DMS 273 treated with DMSO at 0.1 percent for 48 hours (cell line): Measurements from ENCODE around the gene KIF20B.
"Not testable (repeated sequence)": the region's sequence is repeated elsewhere in the genome, so short reads cannot be mapped to it uniquely, and the experiment has no call there.

Experiments
- DNase-seq: peaks from one replicate; lab custom pipeline; 2025; lab: John Stamatoyannopoulos, UW

KIF20B gene

DNA sequence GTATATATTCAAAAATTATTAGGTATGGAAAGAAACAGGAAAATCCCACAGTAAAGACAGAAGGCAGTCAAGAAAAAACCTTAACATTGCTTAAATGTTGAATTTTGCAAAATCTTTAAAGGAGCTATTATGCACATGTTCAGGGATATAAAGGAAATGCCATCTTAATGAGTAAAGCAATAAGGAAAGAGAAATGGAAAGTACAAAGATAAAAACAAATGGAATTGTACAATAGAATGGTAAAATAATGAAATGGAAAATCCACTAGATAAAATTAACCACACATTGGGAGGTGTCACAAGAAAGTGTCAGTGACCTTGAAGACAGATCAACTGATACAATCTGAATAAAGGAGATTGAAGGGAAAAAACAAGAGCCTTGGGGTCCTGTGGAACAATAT lies 82.0 kb downstream of the KIF20B start:
- DNase-seq, result no peak

DNA sequence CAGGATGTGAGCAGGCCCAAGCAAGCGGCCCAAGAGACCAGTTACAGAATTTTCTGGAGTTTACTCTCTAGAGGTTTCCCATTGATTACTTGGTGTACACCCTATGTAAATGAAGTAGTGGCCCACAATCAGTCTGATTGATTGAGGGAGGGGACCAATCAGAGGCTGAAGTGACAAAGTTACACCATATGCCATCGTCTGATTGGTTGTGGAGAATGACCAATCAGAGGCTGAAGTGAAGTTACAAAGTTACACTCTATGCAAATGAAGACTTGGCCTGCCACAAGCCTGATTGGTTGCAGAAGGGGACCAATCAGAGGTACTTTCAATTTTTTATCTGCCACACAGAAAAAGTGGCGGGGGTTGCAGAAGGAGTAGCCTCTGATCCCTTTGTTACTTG lies 83.7 kb downstream of the KIF20B start:
- no peak for DNase-seq

DNA sequence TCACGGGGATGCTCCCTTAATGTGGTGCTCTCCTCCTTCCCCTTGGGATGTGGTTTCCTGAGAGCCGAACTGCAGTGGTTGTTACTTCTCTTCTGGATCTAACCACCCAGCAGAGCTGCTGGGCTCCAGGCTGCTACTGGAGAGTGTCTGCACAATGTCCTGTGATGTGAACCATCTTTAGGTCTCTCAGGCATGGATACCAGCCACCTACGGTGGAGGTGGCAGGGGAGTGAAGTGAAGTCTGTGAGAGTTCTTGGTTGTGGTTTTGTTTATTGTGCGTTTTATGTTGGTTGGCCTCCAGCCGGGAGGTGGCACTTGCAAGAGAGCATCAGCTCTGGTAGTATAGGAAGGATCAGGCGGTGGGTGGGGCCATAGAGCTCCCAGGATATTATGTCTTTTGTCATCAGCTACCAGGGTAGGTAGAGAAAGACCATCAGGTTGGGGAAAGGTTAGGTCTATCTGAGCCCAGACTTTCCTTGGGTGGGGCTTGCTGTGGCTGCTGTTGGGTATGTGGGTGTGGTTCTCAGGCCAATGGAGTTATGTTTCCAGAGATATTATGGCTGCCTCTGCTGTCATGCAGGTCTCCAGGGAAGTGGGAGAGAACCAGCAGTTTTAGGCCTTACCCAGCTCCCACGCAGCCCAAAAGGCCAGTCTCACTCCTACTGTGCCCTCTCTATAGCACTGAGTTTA lies 87.9 kb downstream of the KIF20B start:
- no peak for DNase-seq

DNA sequence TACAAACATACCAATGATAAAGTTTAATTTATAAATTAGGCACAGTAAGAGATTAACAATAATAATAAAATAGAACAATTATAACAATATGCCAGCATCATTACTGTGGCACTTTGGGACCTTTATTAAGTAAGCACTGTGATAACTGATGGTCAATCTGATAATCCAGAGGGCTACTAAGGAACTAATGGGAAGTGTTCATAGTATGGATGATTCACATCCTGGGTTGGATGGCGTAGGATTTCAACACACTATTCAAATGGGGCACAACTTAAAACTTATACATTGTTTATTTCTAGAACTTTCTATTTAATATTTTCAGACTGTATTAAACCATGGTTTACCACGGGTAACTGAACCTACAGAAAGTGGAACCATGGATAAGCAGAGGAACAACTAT lies 90.8 kb downstream of the KIF20B start:
- no peak for DNase-seq

DNA sequence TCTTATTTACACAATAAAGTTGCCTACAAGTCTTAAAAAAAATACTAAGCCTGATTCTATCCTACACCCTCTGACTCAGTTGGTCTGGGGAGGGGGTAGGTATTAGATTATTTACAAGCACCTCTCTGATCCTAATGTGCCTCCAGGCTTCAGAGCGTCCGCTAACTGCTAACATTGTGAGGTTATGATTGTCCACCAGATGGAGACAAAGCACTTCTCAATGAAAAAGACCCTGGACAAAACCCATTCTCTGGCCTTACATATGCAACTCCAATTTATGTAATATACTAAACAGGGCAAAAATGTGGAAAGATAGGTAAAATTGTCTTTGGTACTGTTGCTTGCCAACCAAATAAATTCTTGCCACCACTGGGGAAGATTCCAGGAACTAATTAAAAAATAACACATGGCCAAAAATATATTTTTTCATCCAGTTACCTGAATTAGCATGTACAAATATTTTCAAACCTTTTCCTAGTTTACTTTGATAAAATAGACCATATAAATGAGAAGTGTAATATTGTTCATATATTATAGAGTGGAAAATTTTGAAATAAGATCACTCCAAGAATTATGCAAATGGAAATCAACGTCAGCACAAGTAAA lies 92.4 kb downstream of the KIF20B start:
- DNase-seq, result peak; percentile 5

- no peak for DNase-seq
These were observed 94.5 kb downstream of the KIF20B start for GRCh38 chr10:89795840-89796239.

DNA sequence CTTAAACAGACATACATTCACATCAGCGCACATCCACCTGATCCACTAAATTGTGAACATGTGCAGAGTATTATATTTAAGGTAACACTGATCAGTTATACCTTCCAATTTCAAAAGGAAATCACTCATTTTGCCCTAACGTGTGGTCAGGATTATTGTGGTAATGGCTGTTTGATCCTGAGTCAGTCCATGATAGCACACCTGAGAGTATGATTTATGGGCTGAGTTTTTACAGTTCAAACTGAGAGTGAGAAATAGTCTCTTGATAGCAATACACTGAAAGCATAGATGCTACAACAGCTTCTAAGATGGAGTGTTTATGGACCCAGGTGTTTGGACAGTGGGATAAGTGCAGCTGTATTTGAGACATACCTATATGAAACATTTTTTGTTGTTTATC lies 96.7 kb downstream of the KIF20B start:
- DNase-seq, result no peak

GRCh38 chr10:89799573-89799972 lies 98.2 kb downstream of the KIF20B start:
- DNase-seq, result no peak

GRCh38 chr10:89805599-89806013 lies 104.2 kb downstream of the KIF20B start:
- DNase-seq, result no peak

- no peak for DNase-seq
These were observed 107.5 kb downstream of the KIF20B start for GRCh38 chr10:89808842-89809241.

GRCh38 chr10:89809766-89810165 lies 108.4 kb downstream of the KIF20B start:
- no peak for DNase-seq

DNA sequence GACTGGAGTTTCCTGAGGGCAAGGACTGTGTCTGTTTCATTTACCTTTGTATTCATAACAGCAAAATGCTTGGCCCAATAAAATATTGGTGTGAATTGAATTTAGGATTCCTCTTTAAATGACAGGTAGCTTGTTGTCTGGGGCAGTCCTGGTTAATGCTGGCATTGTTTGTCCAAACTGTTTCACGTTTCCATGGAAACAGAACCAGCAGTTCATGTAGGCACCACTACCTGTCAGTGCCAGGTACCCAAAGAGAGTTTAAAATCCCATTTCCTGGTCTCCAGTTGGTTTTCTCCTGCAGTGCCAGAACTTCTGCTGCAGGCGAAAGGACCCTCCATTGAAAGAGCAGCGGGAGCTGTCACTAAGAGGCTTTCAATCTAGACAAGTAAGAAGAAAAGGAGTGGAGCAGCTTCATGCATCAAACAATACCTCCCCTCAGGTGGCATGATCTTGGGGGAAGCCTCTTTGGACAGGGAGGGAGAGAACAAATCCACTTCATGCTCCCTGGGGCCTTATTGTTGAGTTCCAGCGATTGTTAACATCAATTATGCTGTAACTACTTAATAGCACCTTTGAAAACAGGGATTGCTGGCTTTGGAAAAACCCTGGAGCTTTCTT lies 109.6 kb downstream of the KIF20B start:
- no peak for DNase-seq

- DNase-seq, result no peak
These were observed 112.2 kb downstream of the KIF20B start for GRCh38 chr10:89813546-89813945.

GRCh38 chr10:89814278-89814677 lies 112.9 kb downstream of the KIF20B start:
- no peak for DNase-seq

DNA sequence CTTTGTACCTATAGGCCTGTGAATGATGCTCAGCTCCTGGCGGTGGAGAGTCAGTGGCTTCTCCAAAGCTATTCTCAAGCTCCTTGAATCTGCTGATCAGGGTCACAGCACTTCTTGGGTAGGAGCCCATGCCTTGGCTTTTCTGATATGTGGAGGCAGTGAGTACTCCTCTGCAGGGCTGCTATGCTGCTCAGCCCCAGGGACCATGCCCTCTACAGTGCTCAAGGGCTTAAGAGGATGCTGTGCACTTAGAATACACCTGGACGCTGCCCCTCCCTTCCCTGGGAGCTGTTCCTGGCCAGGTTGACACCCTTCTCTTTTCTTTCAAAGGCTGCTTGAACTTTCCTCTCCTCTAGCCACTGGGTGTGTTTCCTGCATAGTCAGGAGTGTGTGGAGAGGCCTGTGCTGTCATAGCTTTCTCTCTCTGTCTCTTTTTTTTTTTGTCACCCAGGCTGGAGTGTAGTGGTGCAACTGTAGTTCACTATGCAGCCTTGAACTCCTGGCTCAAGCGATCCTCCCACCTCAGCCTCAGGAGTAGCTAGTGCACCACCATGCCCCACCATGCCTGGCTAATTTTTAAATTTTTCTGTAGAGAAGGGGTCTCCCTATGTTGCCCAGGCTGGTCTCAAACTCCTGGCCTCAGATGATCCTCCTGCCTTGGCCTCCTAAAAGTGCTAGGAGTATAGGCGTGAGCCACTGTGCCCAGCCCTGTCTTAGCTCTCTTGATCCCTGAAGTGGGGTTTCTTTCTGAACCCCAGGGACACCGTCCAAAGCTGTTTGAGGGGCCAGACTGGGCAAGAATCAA lies 113.9 kb downstream of the KIF20B start:
- DNase-seq, result no peak

DNA sequence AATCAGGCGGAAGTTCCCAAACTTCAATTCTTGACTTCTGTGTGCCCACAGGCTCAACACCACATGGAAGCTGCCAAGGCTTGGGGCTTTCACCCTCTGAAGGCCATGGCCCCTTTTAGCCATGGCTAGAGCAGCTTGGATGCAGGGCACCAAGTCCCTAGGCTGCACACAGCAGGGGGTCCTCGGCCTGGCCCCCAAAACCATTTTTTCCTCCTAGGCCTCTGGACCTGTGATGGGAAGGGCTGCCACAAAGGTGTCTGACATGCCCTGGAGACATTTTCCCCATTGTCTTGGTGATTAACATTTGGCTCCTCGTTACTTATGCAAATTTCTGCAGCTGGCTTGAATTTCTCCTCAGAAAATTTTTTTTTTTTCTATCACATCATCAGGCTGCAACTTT lies 117.6 kb downstream of the KIF20B start:
- not testable (repeated sequence) for DNase-seq
